Stimulated activated CD8-positive, alpha-beta memory T cell treated with anti-CD3 and anti-CD28 coated beads, Interleukin-4, amount 100 ng/mL, for 1 hour (primary cell): ENCODE data around the gene SERPINB1.

Source experiments
- DNase-seq, 2 donors: peaks; one replicate each; pipeline ENCODE4 v3.0.0-alpha.2; 2020; ENCODE audit warnings: low read depth in 2 of 2, low spot score in 1 of 2

SERPINB1 gene

DNA sequence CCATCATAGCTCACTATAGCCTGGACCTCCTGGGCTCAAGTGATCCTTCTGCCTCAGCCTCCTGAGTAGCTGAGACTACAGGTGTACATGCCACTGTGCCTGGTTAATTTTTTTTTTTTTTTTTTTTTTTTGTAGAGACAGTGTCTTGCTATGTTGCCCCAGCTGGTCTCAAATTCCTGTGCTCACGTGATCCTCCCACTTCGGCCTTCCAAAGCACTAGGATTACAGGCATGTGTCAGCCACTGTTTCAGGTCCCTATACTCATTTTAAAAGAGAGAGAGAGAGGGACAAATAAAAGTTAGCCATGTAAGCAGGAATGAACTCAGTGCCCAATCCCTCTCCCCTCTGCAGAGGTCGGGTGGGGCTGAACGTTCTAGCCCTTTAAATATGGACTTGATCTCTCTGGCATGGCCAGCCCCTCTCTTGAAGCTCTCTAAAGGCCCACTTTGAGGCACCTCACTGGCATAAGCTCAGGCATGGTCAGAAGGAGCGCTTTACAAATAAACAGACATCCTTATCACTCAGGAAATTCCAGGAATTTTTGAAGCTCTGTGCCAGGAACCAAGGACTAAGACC is 9.0 kb upstream of the SERPINB1 start:
- DNase-seq, result no peak

GRCh38 chr6:2848851-2849250 is 7.2 kb upstream of the SERPINB1 start:
- peak in 1 of 2 donors; percentile 39 for DNase-seq

DNA sequence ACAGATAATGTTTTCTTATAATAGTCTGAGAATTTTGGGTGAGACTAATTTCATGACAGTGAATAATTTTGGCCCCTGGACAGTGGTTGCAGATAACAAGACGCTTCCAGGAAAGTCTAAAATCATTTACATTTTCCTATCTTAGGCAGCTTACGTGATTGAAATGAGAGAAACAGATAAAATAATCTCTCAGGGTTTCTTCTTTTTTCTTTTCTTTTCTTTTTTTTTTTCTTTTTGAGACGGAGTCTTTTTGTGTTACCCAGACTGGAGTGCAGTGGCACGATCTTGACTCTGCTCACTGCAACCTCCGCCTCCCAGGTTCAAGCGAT is 4.2 kb upstream of the SERPINB1 start:
- no peak for DNase-seq

DNA sequence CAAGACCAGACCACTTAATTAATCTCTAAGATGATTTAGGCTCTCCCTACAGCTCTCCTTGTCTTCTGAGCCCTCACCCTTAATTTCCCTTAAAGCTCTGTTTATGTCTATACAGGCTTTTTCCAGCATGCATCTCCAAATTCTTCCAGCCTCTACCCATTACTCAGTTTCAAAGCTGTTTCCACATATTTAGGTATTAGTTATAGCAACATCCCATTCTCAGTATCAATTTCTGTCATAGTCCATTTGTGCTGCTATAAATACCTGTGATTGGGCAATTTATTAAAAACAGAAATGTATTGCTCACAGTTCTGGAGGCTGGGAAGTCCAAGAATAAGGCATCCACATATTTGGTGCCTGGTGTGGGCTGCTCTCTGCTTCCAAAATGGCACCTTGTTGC is 2.3 kb upstream of the SERPINB1 start:
- DNase-seq, result no peak

- DNase-seq, result no peak
Measured at GRCh38 chr6:2843138-2843740, 1.6 kb upstream of the SERPINB1 start.

- no peak for DNase-seq
Measured at GRCh38 chr6:2842139-2842552, 483 bp upstream of the SERPINB1 start.

GRCh38 chr6:2840749-2841061 is 958 bp downstream of the SERPINB1 start:
- DNase-seq, result no peak

GRCh38 chr6:2839982-2840748 is 1.5 kb downstream of the SERPINB1 start:
- no peak for DNase-seq

GRCh38 chr6:2839195-2839981 is 2.3 kb downstream of the SERPINB1 start:
- DNase-seq, result no peak

- no peak for DNase-seq
Measured at GRCh38 chr6:2838251-2838650, 3.4 kb downstream of the SERPINB1 start.

GRCh38 chr6:2834262-2834661 is 7.4 kb downstream of the SERPINB1 start:
- DNase-seq, result no peak

DNA sequence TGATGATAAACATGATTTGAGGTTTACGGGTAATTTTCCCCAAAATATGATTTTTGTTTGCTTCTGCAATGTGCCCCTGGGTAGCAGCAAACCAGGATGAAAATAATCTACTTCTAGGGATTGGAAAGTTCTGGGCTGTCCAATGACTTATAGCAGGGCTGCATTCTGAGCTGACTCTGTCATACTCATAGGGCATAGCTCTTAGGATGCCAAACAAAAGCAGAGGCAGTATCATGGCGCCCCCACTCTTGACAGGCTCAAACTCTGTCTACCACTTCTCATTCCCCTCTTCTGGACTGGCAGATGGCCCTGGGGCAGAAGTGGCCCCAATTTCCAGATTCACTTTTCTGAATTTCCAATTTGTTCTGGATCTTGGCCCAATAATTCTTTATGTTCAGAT is 10.3 kb downstream of the SERPINB1 start:
- DNase-seq, result no peak

DNA sequence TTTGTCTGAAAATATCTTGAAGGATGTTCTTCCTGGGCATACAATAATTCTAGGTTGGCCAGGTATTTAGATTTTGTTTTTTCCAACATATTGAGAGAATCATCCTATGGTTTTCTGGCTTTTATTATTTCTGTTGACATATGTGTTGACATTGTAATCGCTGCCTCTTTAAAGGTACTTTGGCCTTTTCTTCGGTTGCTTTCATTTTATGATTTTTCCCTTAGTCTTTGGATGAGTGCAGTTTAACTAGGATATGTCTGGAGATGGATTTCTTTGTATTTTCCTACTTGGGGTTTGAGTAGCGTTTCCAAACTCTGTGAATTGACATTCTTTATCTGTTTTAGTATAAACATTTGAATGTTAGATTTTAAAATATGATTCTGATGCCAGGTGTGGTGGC is 11.5 kb downstream of the SERPINB1 start:
- no peak for DNase-seq

GRCh38 chr6:2829253-2829652 is 12.4 kb downstream of the SERPINB1 start:
- DNase-seq, result no peak

GRCh38 chr6:2828629-2829028 is 13.0 kb downstream of the SERPINB1 start:
- DNase-seq, result no peak

DNA sequence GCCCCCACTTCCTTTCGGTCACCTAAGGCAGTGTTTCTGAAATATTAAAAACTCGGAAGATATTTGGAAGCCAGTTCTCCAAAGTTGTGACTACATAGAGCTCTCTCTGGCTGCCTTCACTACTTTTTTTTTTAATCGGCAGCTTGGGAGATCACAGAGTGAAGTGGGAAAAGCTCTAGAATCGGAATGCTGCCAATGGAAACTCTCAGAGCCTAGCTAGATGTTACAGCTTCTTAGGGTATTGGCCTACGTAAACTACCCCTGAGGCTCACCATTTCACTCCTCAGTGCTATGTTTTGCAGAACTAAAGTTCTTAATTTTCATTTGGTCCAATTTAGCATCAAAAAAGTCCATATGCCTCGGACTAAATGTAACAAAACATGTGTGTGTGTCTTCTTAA is 14.5 kb downstream of the SERPINB1 start:
- no peak for DNase-seq

- no peak for DNase-seq
Measured at GRCh38 chr6:2826131-2826530, 15.5 kb downstream of the SERPINB1 start.

- DNase-seq, result no peak
Measured at GRCh38 chr6:2823104-2823850, 18.4 kb downstream of the SERPINB1 start.

DNA sequence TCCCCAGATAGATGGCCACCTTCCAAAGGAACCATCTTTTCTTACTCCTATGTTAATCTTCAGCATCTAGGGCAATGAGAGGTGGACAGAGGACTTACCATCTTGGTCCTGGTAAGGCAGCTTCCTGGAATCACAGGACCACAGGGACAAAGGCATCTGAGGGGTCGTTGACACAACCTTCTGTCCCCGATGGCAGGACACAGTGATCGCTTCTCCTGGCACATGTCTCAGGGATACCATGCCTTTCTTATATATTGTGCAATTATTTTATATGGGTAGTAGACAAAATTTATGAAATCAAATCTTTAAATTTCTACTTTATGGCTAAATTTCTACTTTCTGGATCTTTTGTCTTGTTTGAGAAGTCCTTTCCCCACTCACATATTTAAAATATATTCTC is 20.1 kb downstream of the SERPINB1 start:
- no peak for DNase-seq

- no peak for DNase-seq
Measured at GRCh38 chr6:2820415-2820814, 21.2 kb downstream of the SERPINB1 start.

DNA sequence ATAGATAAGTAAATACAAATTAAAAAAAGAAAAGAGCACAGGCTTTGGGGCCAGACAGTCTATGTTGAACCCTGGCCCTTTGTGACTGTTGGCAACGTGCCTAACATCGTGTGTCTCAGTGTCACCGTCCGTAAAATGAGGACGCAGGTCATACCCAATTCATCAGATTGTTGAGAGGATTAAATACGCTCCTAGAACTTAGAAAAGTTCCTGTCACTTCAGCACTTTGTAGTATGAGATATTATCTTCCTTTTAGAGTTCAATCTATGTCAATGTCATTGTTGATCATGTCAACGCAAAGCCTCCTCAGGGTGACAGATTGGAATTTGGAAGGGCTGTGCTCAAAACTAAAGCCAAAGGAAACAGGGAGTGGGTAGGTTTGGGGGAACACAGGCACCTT is 21.7 kb downstream of the SERPINB1 start:
- no peak for DNase-seq
